Retinal pigment epithelial cell (primary cell): ENCODE measurements around the gene TRIO.

ENCODE experiments used
- DNase-seq: peaks from one replicate; pipeline ENCODE4 v3.0.0-alpha.2; 2010; ENCODE audit warnings: low read depth
- H3K4me3 ChIP-seq: 2 replicates; pipeline ENCODE4 v1.5.1; 2011; ENCODE audit warnings: mild to moderate bottlenecking, low read length, control low read depth, moderate library complexity
- CTCF ChIP-seq: conservative IDR thresholded peaks from 2 replicates; pipeline ENCODE4 v1.5.1; 2011; ENCODE audit warnings: low read depth, low read length, control low read depth, inconsistent platforms

The TRIO gene

GRCh38 chr5:14131855-14132503 is 11.2 kb upstream of the TRIO start:
- no peak for TF ChIP-seq CTCF

GRCh38 chr5:14133394-14133793 is 9.7 kb upstream of the TRIO start:
- no peak for TF ChIP-seq CTCF
- no peak for DNase-seq
- H3K4me3 ChIP-seq, result no peak overlapping the region

More at GRCh38 chr5:14131855-14132503, 11.2 kb upstream of the TRIO start:
- no peak for DNase-seq
- H3K4me3 ChIP-seq, result no peak overlapping the region

- H3K4me3 ChIP-seq, result no peak overlapping the region
- no peak for DNase-seq
- TF ChIP-seq CTCF, result no peak
These were observed 9.1 kb upstream of the TRIO start for GRCh38 chr5:14134083-14134482.

- no peak for DNase-seq
- TF ChIP-seq CTCF, result no peak
- no peak overlapping the region for H3K4me3 ChIP-seq
These were observed 8.4 kb upstream of the TRIO start for GRCh38 chr5:14134771-14135170.

GRCh38 chr5:14135621-14136020 is 7.5 kb upstream of the TRIO start:
- DNase-seq, result no peak
- no peak for TF ChIP-seq CTCF
- H3K4me3 ChIP-seq, result no peak overlapping the region

GRCh38 chr5:14136228-14136627 is 6.9 kb upstream of the TRIO start:
- H3K4me3 ChIP-seq, result no peak overlapping the region
- DNase-seq, result no peak
- TF ChIP-seq CTCF, result no peak

- no peak overlapping the region for H3K4me3 ChIP-seq
- TF ChIP-seq CTCF, result no peak
- DNase-seq, result no peak
These were observed 4.3 kb upstream of the TRIO start for GRCh38 chr5:14138608-14139540.
